ENCODE measurements around the gene CNTNAP2.

Gene CNTNAP2

GRCh38 chr7:147833557-147833956 lies 1717.0 kb downstream of the CNTNAP2 start:
- Histone ChIP-seq H3K36me3 (ENCODE audit: control insufficient read depth, insufficient read depth, low read length) (no peaks in the 10 kb centered on the region), H3K27ac (ENCODE audit: insufficient read depth, low read length, poor library complexity, severe bottlenecking) (no peak overlapping the region), H3K9me3 (ENCODE audit: control insufficient read depth, low read length) (no peaks in the 10 kb centered on the region), H3K27me3 (replicated peaks; ENCODE audit: control insufficient read depth, insufficient read depth, low read length, poor library complexity, severe bottlenecking) (no peaks in the 10 kb centered on the region), H3K4me1 (ENCODE audit: control insufficient read depth, insufficient read depth, low read length, poor library complexity, severe bottlenecking) (no peaks in the 10 kb centered on the region), H3K4me3 (ENCODE audit: insufficient read depth, low read depth, low read length, poor library complexity, severe bottlenecking) (no peak overlapping the region)
- DNase-seq, result no peak

GRCh38 chr7:147833970-147834369 lies 1717.4 kb downstream of the CNTNAP2 start:
- H3K36me3 ChIP-seq (ENCODE audit: control insufficient read depth, insufficient read depth, low read length), result no peaks in the 10 kb centered on the region
- H3K9me3 ChIP-seq (ENCODE audit: control insufficient read depth, low read length), result no peaks in the 10 kb centered on the region
- H3K4me1 ChIP-seq (ENCODE audit: control insufficient read depth, insufficient read depth, low read length, poor library complexity, severe bottlenecking), result no peaks in the 10 kb centered on the region
- no peaks in the 10 kb centered on the region for H3K27me3 ChIP-seq (replicated peaks; ENCODE audit: control insufficient read depth, insufficient read depth, low read length, poor library complexity, severe bottlenecking)
- H3K27ac ChIP-seq (ENCODE audit: insufficient read depth, low read length, poor library complexity, severe bottlenecking), result no peak overlapping the region
- H3K4me3 ChIP-seq (ENCODE audit: insufficient read depth, low read depth, low read length, poor library complexity, severe bottlenecking), result no peak overlapping the region
- no peak for DNase-seq

- H3K9me3 ChIP-seq (ENCODE audit: control insufficient read depth, low read length), result no peaks in the 10 kb centered on the region
- H3K27ac ChIP-seq (ENCODE audit: insufficient read depth, low read length, poor library complexity, severe bottlenecking), result no peak overlapping the region
- H3K4me1 ChIP-seq (ENCODE audit: control insufficient read depth, insufficient read depth, low read length, poor library complexity, severe bottlenecking), result no peaks in the 10 kb centered on the region
- H3K4me3 ChIP-seq (ENCODE audit: insufficient read depth, low read depth, low read length, poor library complexity, severe bottlenecking), result no peak overlapping the region
- no peaks in the 10 kb centered on the region for H3K36me3 ChIP-seq (ENCODE audit: control insufficient read depth, insufficient read depth, low read length)
- H3K27me3 ChIP-seq (replicated peaks; ENCODE audit: control insufficient read depth, insufficient read depth, low read length, poor library complexity, severe bottlenecking), result no peaks in the 10 kb centered on the region
- DNase-seq, result no peak
Observed at GRCh38 chr7:147852833-147853232, 1736.2 kb downstream of the CNTNAP2 start.

GRCh38 chr7:147857152-147858140 lies 1740.8 kb downstream of the CNTNAP2 start:
- Histone ChIP-seq H3K4me3 (ENCODE audit: insufficient read depth, low read depth, low read length, poor library complexity, severe bottlenecking) (no peak overlapping the region), H3K4me1 (ENCODE audit: control insufficient read depth, insufficient read depth, low read length, poor library complexity, severe bottlenecking) (no peaks in the 10 kb centered on the region), H3K9me3 (ENCODE audit: control insufficient read depth, low read length) (no peaks in the 10 kb centered on the region), H3K36me3 (ENCODE audit: control insufficient read depth, insufficient read depth, low read length) (no peaks in the 10 kb centered on the region), H3K27me3 (replicated peaks; ENCODE audit: control insufficient read depth, insufficient read depth, low read length, poor library complexity, severe bottlenecking) (no peaks in the 10 kb centered on the region), H3K27ac (ENCODE audit: insufficient read depth, low read length, poor library complexity, severe bottlenecking) (no peak overlapping the region)
- DNase-seq, result no peak

GRCh38 chr7:147858421-147858820 lies 1741.8 kb downstream of the CNTNAP2 start:
- DNase-seq, result no peak
- no peak overlapping the region for H3K27ac ChIP-seq (ENCODE audit: insufficient read depth, low read length, poor library complexity, severe bottlenecking)
- no peaks in the 10 kb centered on the region for H3K9me3 ChIP-seq (ENCODE audit: control insufficient read depth, low read length)
- H3K4me1 ChIP-seq (ENCODE audit: control insufficient read depth, insufficient read depth, low read length, poor library complexity, severe bottlenecking), result no peaks in the 10 kb centered on the region
- no peaks in the 10 kb centered on the region for H3K36me3 ChIP-seq (ENCODE audit: control insufficient read depth, insufficient read depth, low read length)
- H3K27me3 ChIP-seq (replicated peaks; ENCODE audit: control insufficient read depth, insufficient read depth, low read length, poor library complexity, severe bottlenecking), result no peaks in the 10 kb centered on the region
- no peak overlapping the region for H3K4me3 ChIP-seq (ENCODE audit: insufficient read depth, low read depth, low read length, poor library complexity, severe bottlenecking)

- H3K4me3 ChIP-seq (ENCODE audit: insufficient read depth, low read depth, low read length, poor library complexity, severe bottlenecking), result no peak overlapping the region
- H3K27me3 ChIP-seq (replicated peaks; ENCODE audit: control insufficient read depth, insufficient read depth, low read length, poor library complexity, severe bottlenecking), result no peaks in the 10 kb centered on the region
- H3K36me3 ChIP-seq (ENCODE audit: control insufficient read depth, insufficient read depth, low read length), result no peaks in the 10 kb centered on the region
- no peak overlapping the region for H3K27ac ChIP-seq (ENCODE audit: insufficient read depth, low read length, poor library complexity, severe bottlenecking)
- H3K9me3 ChIP-seq (ENCODE audit: control insufficient read depth, low read length), result no peaks in the 10 kb centered on the region
- no peak for DNase-seq
- H3K4me1 ChIP-seq (ENCODE audit: control insufficient read depth, insufficient read depth, low read length, poor library complexity, severe bottlenecking), result no peaks in the 10 kb centered on the region
Observed at GRCh38 chr7:147859033-147859432, 1742.4 kb downstream of the CNTNAP2 start.

GRCh38 chr7:147859486-147859885 lies 1742.9 kb downstream of the CNTNAP2 start:
- Histone ChIP-seq H3K9me3 (ENCODE audit: control insufficient read depth, low read length) (no peaks in the 10 kb centered on the region), H3K4me3 (ENCODE audit: insufficient read depth, low read depth, low read length, poor library complexity, severe bottlenecking) (no peak overlapping the region), H3K27ac (ENCODE audit: insufficient read depth, low read length, poor library complexity, severe bottlenecking) (no peak overlapping the region), H3K27me3 (replicated peaks; ENCODE audit: control insufficient read depth, insufficient read depth, low read length, poor library complexity, severe bottlenecking) (no peaks in the 10 kb centered on the region), H3K36me3 (ENCODE audit: control insufficient read depth, insufficient read depth, low read length) (no peaks in the 10 kb centered on the region), H3K4me1 (ENCODE audit: control insufficient read depth, insufficient read depth, low read length, poor library complexity, severe bottlenecking) (no peaks in the 10 kb centered on the region)
- no peak for DNase-seq

- Histone ChIP-seq H3K4me1 (ENCODE audit: control insufficient read depth, insufficient read depth, low read length, poor library complexity, severe bottlenecking) (no peaks in the 10 kb centered on the region), H3K36me3 (ENCODE audit: control insufficient read depth, insufficient read depth, low read length) (no peaks in the 10 kb centered on the region), H3K27ac (ENCODE audit: insufficient read depth, low read length, poor library complexity, severe bottlenecking) (no peak overlapping the region), H3K4me3 (ENCODE audit: insufficient read depth, low read depth, low read length, poor library complexity, severe bottlenecking) (no peak overlapping the region), H3K9me3 (ENCODE audit: control insufficient read depth, low read length) (no peaks in the 10 kb centered on the region), H3K27me3 (replicated peaks; ENCODE audit: control insufficient read depth, insufficient read depth, low read length, poor library complexity, severe bottlenecking) (no peaks in the 10 kb centered on the region)
- DNase-seq, result no peak
Observed at GRCh38 chr7:147861058-147861716, 1744.6 kb downstream of the CNTNAP2 start.

- Histone ChIP-seq H3K4me3 (ENCODE audit: insufficient read depth, low read depth, low read length, poor library complexity, severe bottlenecking) (no peak overlapping the region), H3K27ac (ENCODE audit: insufficient read depth, low read length, poor library complexity, severe bottlenecking) (no peak overlapping the region), H3K4me1 (ENCODE audit: control insufficient read depth, insufficient read depth, low read length, poor library complexity, severe bottlenecking) (no peaks in the 10 kb centered on the region), H3K27me3 (replicated peaks; ENCODE audit: control insufficient read depth, insufficient read depth, low read length, poor library complexity, severe bottlenecking) (no peaks in the 10 kb centered on the region), H3K36me3 (ENCODE audit: control insufficient read depth, insufficient read depth, low read length) (no peaks in the 10 kb centered on the region), H3K9me3 (ENCODE audit: control insufficient read depth, low read length) (no peaks in the 10 kb centered on the region)
- DNase-seq, result no peak
Observed at GRCh38 chr7:147861945-147862344, 1745.3 kb downstream of the CNTNAP2 start.

- H3K9me3 ChIP-seq (ENCODE audit: control insufficient read depth, low read length), result no peaks in the 10 kb centered on the region
- no peaks in the 10 kb centered on the region for H3K36me3 ChIP-seq (ENCODE audit: control insufficient read depth, insufficient read depth, low read length)
- no peak for DNase-seq
- no peaks in the 10 kb centered on the region for H3K4me1 ChIP-seq (ENCODE audit: control insufficient read depth, insufficient read depth, low read length, poor library complexity, severe bottlenecking)
- H3K27ac ChIP-seq (ENCODE audit: insufficient read depth, low read length, poor library complexity, severe bottlenecking), result no peak overlapping the region
- no peaks in the 10 kb centered on the region for H3K27me3 ChIP-seq (replicated peaks; ENCODE audit: control insufficient read depth, insufficient read depth, low read length, poor library complexity, severe bottlenecking)
- H3K4me3 ChIP-seq (ENCODE audit: insufficient read depth, low read depth, low read length, poor library complexity, severe bottlenecking), result no peak overlapping the region
Observed at GRCh38 chr7:147869456-147869855, 1752.9 kb downstream of the CNTNAP2 start.
